GM21423 (cell line): ENCODE data around the gene FAM222B.
A peak's percentile ranks its signal among the peaks of the same experiment; 100 is the strongest.
"Not testable (repeated sequence)": the region's sequence is repeated elsewhere in the genome, so short reads cannot be mapped to it uniquely, and the experiment has no call there.

Source experiments
- ATAC-seq: cut with Tn5 transposase; IDR thresholded peaks from one replicate; pipeline ENCODE4 v1.9.1; 2021; ENCODE audit warnings: mild to moderate bottlenecking, moderate library complexity; ENCODE audit not compliant: unreplicated experiment

The FAM222B gene

GRCh38 chr17:28842282-28843012, at the start of gene FAM222B:
FAM222B (minus strand) TSS chr17:28842790; CDS start chr17:28766667, 76,123 bp downstream.
- ATAC-seq = peak; percentile 93

- no peak for ATAC-seq
Measured at GRCh38 chr17:28892024-28892423, 49.4 kb upstream of the FAM222B start.

GRCh38 chr17:28891201-28891600, 48.6 kb upstream of the FAM222B start:
- ATAC-seq = no peak

- ATAC-seq = no peak
Measured at GRCh38 chr17:28889996-28890395, 47.4 kb upstream of the FAM222B start.

- no peak for ATAC-seq
Measured at GRCh38 chr17:28888832-28889231, 46.2 kb upstream of the FAM222B start.

- ATAC-seq = no peak
Measured at GRCh38 chr17:28887871-28888471, 45.4 kb upstream of the FAM222B start.

GRCh38 chr17:28885951-28886350, 43.4 kb upstream of the FAM222B start:
- ATAC-seq = no peak

- ATAC-seq = no peak
Measured at GRCh38 chr17:28885363-28885762, 42.8 kb upstream of the FAM222B start.

GRCh38 chr17:28883967-28884702, 41.5 kb upstream of the FAM222B start:
- ATAC-seq = no peak

GRCh38 chr17:28882154-28882895, 39.7 kb upstream of the FAM222B start:
- ATAC-seq = no peak

- ATAC-seq = no peak
Measured at GRCh38 chr17:28881533-28882056, 39.0 kb upstream of the FAM222B start.

GRCh38 chr17:28880572-28880945, 38.0 kb upstream of the FAM222B start:
- ATAC-seq = no peak

- ATAC-seq = no peak
Measured at GRCh38 chr17:28879886-28880571, 37.4 kb upstream of the FAM222B start.

- no peak for ATAC-seq
Measured at GRCh38 chr17:28878981-28879380, 36.4 kb upstream of the FAM222B start.

GRCh38 chr17:28878158-28878910, 35.7 kb upstream of the FAM222B start:
- ATAC-seq = no peak

GRCh38 chr17:28877150-28877711, 34.6 kb upstream of the FAM222B start:
- not testable (repeated sequence) for ATAC-seq

GRCh38 chr17:28875848-28876550, 33.4 kb upstream of the FAM222B start:
- ATAC-seq = no peak

GRCh38 chr17:28874750-28875149, 32.2 kb upstream of the FAM222B start:
- no peak for ATAC-seq

GRCh38 chr17:28873839-28874238, 31.2 kb upstream of the FAM222B start:
- ATAC-seq = no peak
